ENCODE measurements around the gene SH3BGRL2.

- no peak for TF ChIP-seq POLR2AphosphoS5 (IDR thresholded peaks at IDR 0.05)
- TF ChIP-seq EP300 (IDR thresholded peaks at IDR 0.05; ENCODE audit: low read depth) = no peak
- no peak for TF ChIP-seq CTCF (IDR thresholded peaks at IDR 0.05)
- TF ChIP-seq POLR2A (IDR thresholded peaks at IDR 0.05) = no peak
Observed at GRCh38 chr6:79598012-79598411, 33.1 kb upstream of the SH3BGRL2 start.
